Measurements from ENCODE around the gene OR10T2.
"Not testable (repeated sequence)": the region's sequence is repeated elsewhere in the genome, so short reads cannot be mapped to it uniquely, and the experiment has no call there.

OR10T2 gene

DNA sequence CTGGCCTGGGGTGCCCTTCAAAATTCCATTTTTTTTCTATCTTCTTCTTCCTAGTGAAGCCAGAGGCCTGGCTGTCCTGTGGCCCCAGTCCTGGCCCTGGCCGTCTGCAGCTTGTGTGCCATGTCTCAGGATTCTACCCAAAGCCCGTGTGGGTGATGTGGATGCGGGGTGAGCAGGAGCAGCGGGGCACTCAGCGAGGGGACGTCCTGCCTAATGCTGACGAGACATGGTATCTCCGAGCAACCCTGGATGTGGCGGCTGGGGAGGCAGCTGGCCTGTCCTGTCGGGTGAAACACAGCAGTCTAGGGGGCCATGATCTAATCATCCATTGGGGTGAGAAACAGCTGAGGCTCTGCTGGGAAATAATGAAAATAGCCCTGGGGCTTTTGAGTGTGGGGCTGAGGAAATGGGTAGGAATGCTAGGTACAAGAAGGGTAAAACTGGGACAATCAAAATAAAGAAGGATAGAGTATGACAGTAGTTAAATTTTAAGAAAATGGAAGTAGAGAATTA, 43.4 kb downstream of the OR10T2 start:
- H4K20me1 ChIP-seq (ENCODE audit: low read depth, low read length): no peaks in the 10 kb centered on the region
- H3K9me3 ChIP-seq (ENCODE audit: insufficient read depth, low read length): no peaks in the 10 kb centered on the region
- no peak overlapping the region for H3K4me3 ChIP-seq (ENCODE audit: insufficient read depth, low read length, poor library complexity, severe bottlenecking)
- no peak overlapping the region for H3K4me2 ChIP-seq (ENCODE audit: low read depth, low read length, poor library complexity, severe bottlenecking)
- no peaks in the 10 kb centered on the region for H3K79me2 ChIP-seq (ENCODE audit: insufficient read depth, low read length)
- no peaks in the 10 kb centered on the region for H3K9me2 ChIP-seq (replicated peaks; ENCODE audit: insufficient read depth, low read length)
- H3F3A ChIP-seq (ENCODE audit: insufficient read depth): no peaks in the 10 kb centered on the region
- TF ChIP-seq, protein P1, sequence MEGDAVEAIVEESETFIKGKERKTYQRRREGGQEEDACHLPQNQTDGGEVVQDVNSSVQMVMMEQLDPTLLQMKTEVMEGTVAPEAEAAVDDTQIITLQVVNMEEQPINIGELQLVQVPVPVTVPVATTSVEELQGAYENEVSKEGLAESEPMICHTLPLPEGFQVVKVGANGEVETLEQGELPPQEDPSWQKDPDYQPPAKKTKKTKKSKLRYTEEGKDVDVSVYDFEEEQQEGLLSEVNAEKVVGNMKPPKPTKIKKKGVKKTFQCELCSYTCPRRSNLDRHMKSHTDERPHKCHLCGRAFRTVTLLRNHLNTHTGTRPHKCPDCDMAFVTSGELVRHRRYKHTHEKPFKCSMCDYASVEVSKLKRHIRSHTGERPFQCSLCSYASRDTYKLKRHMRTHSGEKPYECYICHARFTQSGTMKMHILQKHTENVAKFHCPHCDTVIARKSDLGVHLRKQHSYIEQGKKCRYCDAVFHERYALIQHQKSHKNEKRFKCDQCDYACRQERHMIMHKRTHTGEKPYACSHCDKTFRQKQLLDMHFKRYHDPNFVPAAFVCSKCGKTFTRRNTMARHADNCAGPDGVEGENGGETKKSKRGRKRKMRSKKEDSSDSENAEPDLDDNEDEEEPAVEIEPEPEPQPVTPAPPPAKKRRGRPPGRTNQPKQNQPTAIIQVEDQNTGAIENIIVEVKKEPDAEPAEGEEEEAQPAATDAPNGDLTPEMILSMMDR (IDR thresholded peaks at IDR 0.05; ENCODE audit: insufficient read depth, low read length, poor library complexity, severe bottlenecking): no peak
- TF ChIP-seq EZH2phosphoT487 (conservative IDR thresholded peaks at IDR 0.05; ENCODE audit: low read length): no peak
- H3K27ac ChIP-seq (ENCODE audit: low read depth, low read length): no peak overlapping the region
- H3K9ac ChIP-seq (ENCODE audit: low read length): no peak overlapping the region
- no peaks in the 10 kb centered on the region for H3K27me3 ChIP-seq (ENCODE audit: low read length)
- no peaks in the 10 kb centered on the region for H3K36me3 ChIP-seq (ENCODE audit: low read length)
- no peak overlapping the region for H2AFZ ChIP-seq (ENCODE audit: low read depth, low read length, severe bottlenecking)

DNA sequence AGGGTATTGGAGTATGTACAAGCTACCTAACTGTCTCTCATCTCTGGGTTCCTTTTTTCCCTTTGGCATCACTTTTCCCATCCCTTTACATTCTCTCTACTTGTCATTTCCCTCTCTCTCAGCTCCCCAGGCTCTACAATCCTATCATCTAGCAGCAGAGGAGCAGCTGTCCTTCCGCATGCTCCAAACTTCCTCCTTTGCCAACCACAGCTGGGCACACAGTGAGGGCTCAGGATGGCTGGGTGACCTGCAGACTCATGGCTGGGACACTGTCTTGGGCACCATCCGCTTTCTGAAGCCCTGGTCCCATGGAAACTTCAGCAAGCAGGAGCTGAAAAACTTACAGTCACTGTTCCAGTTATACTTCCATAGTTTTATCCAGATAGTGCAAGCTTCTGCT, 45.0 kb downstream of the OR10T2 start:
- H3K36me3 ChIP-seq (ENCODE audit: low read length): no peaks in the 10 kb centered on the region
- no peak overlapping the region for H3K9ac ChIP-seq (ENCODE audit: low read length)
- H3K27me3 ChIP-seq (ENCODE audit: low read length): no peaks in the 10 kb centered on the region
- H3K9me3 ChIP-seq (ENCODE audit: insufficient read depth, low read length): no peaks in the 10 kb centered on the region
- H3K4me2 ChIP-seq (ENCODE audit: low read depth, low read length, poor library complexity, severe bottlenecking): no peak overlapping the region
- H2AFZ ChIP-seq (ENCODE audit: low read depth, low read length, severe bottlenecking): no peak overlapping the region
- H3K27ac ChIP-seq (ENCODE audit: low read depth, low read length): no peak overlapping the region
- no peaks in the 10 kb centered on the region for H3K79me2 ChIP-seq (ENCODE audit: insufficient read depth, low read length)
- H3K4me3 ChIP-seq (ENCODE audit: insufficient read depth, low read length, poor library complexity, severe bottlenecking): no peak overlapping the region
- TF ChIP-seq EZH2phosphoT487 (conservative IDR thresholded peaks at IDR 0.05; ENCODE audit: low read length): no peak
- TF ChIP-seq, protein P1 (IDR thresholded peaks at IDR 0.05; ENCODE audit: insufficient read depth, low read length, poor library complexity, severe bottlenecking): no peak
- no peaks in the 10 kb centered on the region for H3F3A ChIP-seq (ENCODE audit: insufficient read depth)
- no peaks in the 10 kb centered on the region for H3K9me2 ChIP-seq (replicated peaks; ENCODE audit: insufficient read depth, low read length)
- H4K20me1 ChIP-seq (ENCODE audit: low read depth, low read length): no peaks in the 10 kb centered on the region

DNA sequence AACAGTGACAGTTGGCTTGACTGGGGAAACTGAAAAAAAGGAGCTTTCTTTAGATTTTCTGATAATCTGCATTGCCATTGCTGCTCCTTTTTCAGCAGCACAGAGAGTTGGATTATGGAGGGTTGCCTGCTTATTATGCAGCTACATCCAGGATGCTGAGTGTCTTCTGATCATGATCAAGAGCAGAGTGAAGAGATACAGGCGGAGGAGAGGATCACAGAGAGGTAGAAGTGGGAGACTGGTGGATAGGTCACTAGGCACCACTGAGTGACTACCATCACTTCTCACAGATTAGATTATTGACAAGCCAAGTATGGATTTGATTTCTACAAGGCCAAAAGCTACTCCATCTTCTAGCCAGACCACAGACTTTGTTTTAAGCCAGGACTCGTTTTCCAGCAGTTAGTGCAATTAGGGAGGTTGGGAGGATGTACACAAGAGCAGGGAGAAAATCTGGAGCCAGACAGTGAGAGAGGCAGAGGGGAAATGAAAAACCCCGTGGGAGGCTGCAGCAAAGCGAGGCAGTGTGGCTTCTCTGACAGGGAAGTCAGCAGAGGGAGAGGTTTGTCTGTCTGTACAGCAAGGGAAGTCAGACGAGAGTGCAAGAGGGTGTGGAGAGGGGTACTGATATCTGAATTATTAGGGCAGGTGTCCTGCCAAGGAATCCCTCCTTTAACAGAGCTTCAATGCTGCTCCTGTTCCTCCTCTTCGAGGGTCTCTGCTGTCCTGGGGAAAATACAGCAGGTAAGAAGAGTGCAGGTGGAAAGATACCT, 45.8 kb downstream of the OR10T2 start, which contains the start of gene CD1E:
CD1E (plus strand) TSS at position 592 of the 773 bp plus-strand sequence; CDS start at position 687, 95 bp downstream.
- H3K9ac ChIP-seq (ENCODE audit: low read length): no peak within 1 kb of the TSS
- H3K27ac ChIP-seq (ENCODE audit: low read depth, low read length): no peak within 1 kb of the TSS
- H3K79me2 ChIP-seq (ENCODE audit: insufficient read depth, low read length): no peaks in the 10 kb centered on the region
- no peaks in the 10 kb centered on the region for H3K27me3 ChIP-seq (ENCODE audit: low read length)
- no peaks in the 10 kb centered on the region for H3F3A ChIP-seq (ENCODE audit: insufficient read depth)
- H3K36me3 ChIP-seq (ENCODE audit: low read length): no peaks in the 10 kb centered on the region
- H3K9me3 ChIP-seq (ENCODE audit: insufficient read depth, low read length): no peaks in the 10 kb centered on the region
- H2AFZ ChIP-seq (ENCODE audit: low read depth, low read length, severe bottlenecking): no peak within 1 kb of the TSS
- no peaks in the 10 kb centered on the region for H4K20me1 ChIP-seq (ENCODE audit: low read depth, low read length)
- no peak within 1 kb of the TSS for H3K4me2 ChIP-seq (ENCODE audit: low read depth, low read length, poor library complexity, severe bottlenecking)
- no peak within 1 kb of the TSS for H3K4me3 ChIP-seq (ENCODE audit: insufficient read depth, low read length, poor library complexity, severe bottlenecking)
- H3K9me2 ChIP-seq (replicated peaks; ENCODE audit: insufficient read depth, low read length): no peaks in the 10 kb centered on the region
- no peak for TF ChIP-seq EZH2phosphoT487 (conservative IDR thresholded peaks at IDR 0.05; ENCODE audit: low read length)
- TF ChIP-seq, protein P1 (IDR thresholded peaks at IDR 0.05; ENCODE audit: insufficient read depth, low read length, poor library complexity, severe bottlenecking): no peak

DNA sequence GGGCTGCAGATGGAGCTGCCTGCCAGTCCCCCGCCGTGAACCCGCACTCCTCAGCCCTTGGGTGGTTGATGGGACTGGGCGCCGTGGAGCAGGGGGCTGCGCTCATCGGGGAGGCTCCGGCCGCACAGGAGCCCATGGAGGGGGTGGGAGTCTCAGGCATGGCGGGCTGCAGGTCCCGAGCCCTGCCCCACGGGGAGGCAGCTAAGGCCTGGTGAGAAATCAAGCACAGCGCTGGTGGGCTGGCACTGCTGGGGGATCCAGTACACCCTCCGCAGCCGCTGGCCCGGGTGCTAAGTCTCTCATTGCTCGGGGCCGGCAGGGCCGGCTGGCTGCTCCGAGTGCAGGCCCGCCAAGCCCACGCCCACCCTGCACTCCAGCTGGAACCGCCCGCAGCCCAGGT, 50.3 kb downstream of the OR10T2 start:
- H3K9me2 ChIP-seq (replicated peaks; ENCODE audit: insufficient read depth, low read length); H2AFZ ChIP-seq (ENCODE audit: low read depth, low read length, severe bottlenecking); H3K4me2 ChIP-seq (ENCODE audit: low read depth, low read length, poor library complexity, severe bottlenecking); H3K79me2 ChIP-seq (ENCODE audit: insufficient read depth, low read length); H3F3A ChIP-seq (ENCODE audit: insufficient read depth); H3K36me3 ChIP-seq (ENCODE audit: low read length); H3K27me3 ChIP-seq (ENCODE audit: low read length); H4K20me1 ChIP-seq (ENCODE audit: low read depth, low read length); H3K9ac ChIP-seq (ENCODE audit: low read length); H3K9me3 ChIP-seq (ENCODE audit: insufficient read depth, low read length); H3K27ac ChIP-seq (ENCODE audit: low read depth, low read length); H3K4me3 ChIP-seq (ENCODE audit: insufficient read depth, low read length, poor library complexity, severe bottlenecking): not testable (repeated sequence)
